H1 (cell line): ENCODE data around the gene FHL5. TPM values are rescaled to one million over a fixed set of nuclear protein-coding genes. Genes with fewer than 3 reads are reported as not detected.

Experiments used
- CTCF ChIA-PET: fragments of 300-600 bp; sonication (Branson Sonifier 250); formaldehyde crosslinking; loops from one replicate; lab custom pipeline; 2021; ENCODE audit not compliant: partially characterized antibody; lab: Charles Lee
- POLR2A ChIA-PET: fragments of 300-600 bp; sonication (Branson Sonifier 250); formaldehyde crosslinking; loops from one replicate; lab custom pipeline; 2021; ENCODE audit warnings: inconsistent platforms; ENCODE audit not compliant: partially characterized antibody; lab: Charles Lee
- DNase-seq, 2 experiments: peaks; one replicate each; pipeline versions ENCODE4 v3.0.0 to v3.0.0-alpha.2; 2010 to 2022; ENCODE audit warnings: low spot score in 2 of 2, low read depth in 1 of 2, mixed read lengths in 1 of 2
- FAIRE-seq: peaks from 2 replicates; lab custom pipeline; 2011; peaks lifted over from hg19 to GRCh38; lab: Jason Lieb, UNC
- H2AFZ ChIP-seq: 2 replicates; pipeline ENCODE4 v1.8.1; 2012; ENCODE audit warnings: low read length, inconsistent platforms
- H2AK5ac ChIP-seq: 2 replicates; pipeline ENCODE4 v1.6.1; 2013; ENCODE audit warnings: low read depth, low read length
- H2BK120ac ChIP-seq: replicated peaks from 2 replicates; pipeline ENCODE3; 2013; ENCODE audit warnings: low read depth, low read length, inconsistent platforms
- H2BK12ac ChIP-seq: 2 replicates; pipeline ENCODE4 v1.6.1; 2013; ENCODE audit warnings: low read depth, low read length
- H2BK15ac ChIP-seq: 2 replicates; pipeline ENCODE4 v1.6.1; 2013; ENCODE audit warnings: low read length
- H2BK20ac ChIP-seq: 2 replicates; pipeline ENCODE4 v1.6.1; 2013; ENCODE audit warnings: low read length
- H2BK5ac ChIP-seq: 2 replicates; pipeline ENCODE4 v1.6.1; 2013; ENCODE audit warnings: low read depth, low read length
- H3K14ac ChIP-seq: 2 replicates; pipeline ENCODE4 v1.6.1; 2013; ENCODE audit warnings: inconsistent platforms; ENCODE audit not compliant: insufficient read length
- H3K18ac ChIP-seq: 2 replicates; pipeline ENCODE4 v1.6.1; 2013; ENCODE audit warnings: low read length; ENCODE audit errors: extremely low read depth
- H3K23ac ChIP-seq: 2 replicates; pipeline ENCODE4 v1.6.1; 2013; ENCODE audit warnings: inconsistent platforms; ENCODE audit not compliant: insufficient read length
- H3K23me2 ChIP-seq: 2 replicates; pipeline ENCODE4 v1.6.1; 2013; ENCODE audit warnings: low read depth, low read length
- H3K27ac ChIP-seq: 2 replicates; pipeline ENCODE4 v1.6.1; 2011; ENCODE audit warnings: low read depth, low read length, inconsistent platforms
- H3K27me3 ChIP-seq, 4 experiments: replicated peaks in 1 of 4; 1 replicate in 1 of 4; 2 replicates in 3 of 4; pipeline versions ENCODE4 v1.6.1 to v1.8.1; 2011 to 2013; ENCODE audit warnings: low read length in 3 of 4, mild to moderate bottlenecking in 3 of 4, inconsistent platforms in 2 of 4, mixed read lengths in 2 of 4, moderate library complexity in 1 of 4; ENCODE audit not compliant: control insufficient read depth in 3 of 4, insufficient read depth in 3 of 4; ENCODE audit errors: extremely low read depth in 1 of 4
- H3K36me3 ChIP-seq, 4 experiments: 2 replicates each; pipeline versions ENCODE4 v1.6.1 to v1.8.1; 2011 to 2013; ENCODE audit warnings: mild to moderate bottlenecking in 4 of 4, low read length in 3 of 4, moderate library complexity in 2 of 4, control low read depth in 1 of 4, inconsistent platforms in 1 of 4; ENCODE audit not compliant: insufficient read depth in 4 of 4, control insufficient read depth in 2 of 4
- H3K4ac ChIP-seq: replicated peaks from 2 replicates; pipeline ENCODE3; 2013; ENCODE audit warnings: low read length, low read depth, mixed read lengths, inconsistent platforms; ENCODE audit not compliant: insufficient read length
- H3K4me1 ChIP-seq, 4 experiments: replicated peaks in 1 of 4; 1 replicate in 1 of 4; 2 replicates in 3 of 4; pipeline versions ENCODE4 v1.6.1 to v1.8.1; 2011 to 2013; ENCODE audit warnings: low read length in 3 of 4, inconsistent platforms in 2 of 4, mixed read lengths in 1 of 4; ENCODE audit not compliant: insufficient read depth in 4 of 4, control insufficient read depth in 3 of 4
- H3K4me2 ChIP-seq, 2 experiments: 2 replicates each; pipeline versions ENCODE4 v1.6.1 to v1.8.1; 2011 to 2013; ENCODE audit warnings: low read depth in 2 of 2, low read length in 2 of 2, control low read depth in 1 of 2, inconsistent platforms in 1 of 2, mild to moderate bottlenecking in 1 of 2; ENCODE audit not compliant: insufficient read depth in 1 of 2
- H3K4me3 ChIP-seq, 4 experiments: fragments of 200-600, 300-600 bp in 1 of 4; sonication (generic), shearing (Covaris generic), sonication (Bioruptor Twin) in 1 of 4; 2 replicates each; pipeline versions ENCODE4 v1.5.1 to v1.8.1; 2011 to 2016; ENCODE audit warnings: low read length in 4 of 4, low read depth in 3 of 4, control low read depth in 2 of 4, inconsistent platforms in 2 of 4, mild to moderate bottlenecking in 2 of 4, mixed read lengths in 1 of 4, moderate library complexity in 1 of 4; ENCODE audit not compliant: insufficient read depth in 2 of 4; ENCODE audit errors: extremely low read depth in 1 of 4
- H3K56ac ChIP-seq: replicated peaks from 2 replicates; pipeline ENCODE3; 2013; ENCODE audit warnings: low read depth, mild to moderate bottlenecking, mixed read lengths, low read length, inconsistent platforms; ENCODE audit not compliant: insufficient read length
- H3K79me1 ChIP-seq: 2 replicates; pipeline ENCODE4 v1.6.1; 2013; ENCODE audit warnings: low read depth, low read length, control low read depth
- H3K79me2 ChIP-seq, 2 experiments: 2 replicates each; pipeline versions ENCODE4 v1.6.1 to v1.8.1; 2012 to 2013; ENCODE audit warnings: low read length in 2 of 2, mild to moderate bottlenecking in 2 of 2, inconsistent platforms in 1 of 2; ENCODE audit not compliant: insufficient read depth in 2 of 2, control insufficient read depth in 1 of 2
- H3K9ac ChIP-seq, 4 experiments: replicated peaks in 1 of 4; 1 replicate in 1 of 4; 2 replicates in 3 of 4; pipeline versions ENCODE4 v1.6.1 to v1.8.1; 2011 to 2013; ENCODE audit warnings: low read depth in 3 of 4, low read length in 3 of 4, control low read depth in 2 of 4, mild to moderate bottlenecking in 2 of 4, moderate library complexity in 2 of 4, inconsistent platforms in 1 of 4; ENCODE audit errors: extremely low read depth in 1 of 4
- H3K9me3 ChIP-seq, 2 experiments: 2 replicates each; pipeline versions ENCODE4 v1.6.1 to v1.8.1; 2012 to 2013; ENCODE audit warnings: mild to moderate bottlenecking in 2 of 2, moderate library complexity in 2 of 2, control low read depth in 1 of 2, inconsistent platforms in 1 of 2, low read depth in 1 of 2, low read length in 1 of 2, mixed read lengths in 1 of 2; ENCODE audit not compliant: insufficient read depth in 2 of 2
- H4K20me1 ChIP-seq, 2 experiments: replicated peaks in 1 of 2; 2 replicates each; pipeline versions ENCODE3 to v1.8.1; 2011 to 2013; ENCODE audit warnings: inconsistent platforms in 2 of 2, low read length in 2 of 2, mild to moderate bottlenecking in 1 of 2; ENCODE audit not compliant: insufficient read depth in 2 of 2, control insufficient read depth in 1 of 2
- H4K5ac ChIP-seq: 2 replicates; pipeline ENCODE4 v1.6.1; 2013; ENCODE audit warnings: low read length, low read depth, mixed read lengths, inconsistent platforms; ENCODE audit not compliant: insufficient read length
- H4K8ac ChIP-seq: 2 replicates; pipeline ENCODE4 v1.8.0; 2013; ENCODE audit warnings: mild to moderate bottlenecking, moderate library complexity, low read length, inconsistent platforms; ENCODE audit not compliant: insufficient read depth; ENCODE audit errors: extremely low read depth
- H4K91ac ChIP-seq: replicated peaks from 2 replicates; pipeline ENCODE3; 2013; ENCODE audit warnings: low read length, mixed read lengths, inconsistent platforms; ENCODE audit not compliant: insufficient read length
- ATF2 ChIP-seq: IDR thresholded peaks from 2 replicates; pipeline ENCODE4 v1.6.1; 2012; ENCODE audit warnings: low read length, inconsistent platforms
- ATF3 ChIP-seq: IDR thresholded peaks from 2 replicates; pipeline ENCODE4 v1.6.1; 2011; ENCODE audit warnings: low read depth, mild to moderate bottlenecking, low read length; ENCODE audit not compliant: insufficient read depth
- BRCA1 ChIP-seq: IDR thresholded peaks from 2 replicates; pipeline ENCODE4 v1.6.1; 2012; ENCODE audit warnings: low read depth, low read length, improper control_type of control experiment
- E2F6 ChIP-seq: IDR thresholded peaks from 2 replicates; pipeline ENCODE4 v1.6.1; 2012; ENCODE audit warnings: inconsistent platforms
- EZH2 ChIP-seq: fragments of 200-600 bp; sonication (generic); IDR thresholded peaks from 2 replicates; pipeline ENCODE4 v1.7.1; 2012; ENCODE audit warnings: low read depth, mild to moderate bottlenecking, moderate library complexity, low read length, inconsistent platforms; ENCODE audit not compliant: severe bottlenecking
- GABPA ChIP-seq: IDR thresholded peaks from 2 replicates; pipeline ENCODE4 v1.6.1; 2011; ENCODE audit warnings: mild to moderate bottlenecking, low read length, moderate library complexity, borderline replicate concordance; ENCODE audit not compliant: insufficient read depth
- JUND ChIP-seq: IDR thresholded peaks from 2 replicates; pipeline ENCODE4 v1.6.1; 2011; ENCODE audit warnings: mild to moderate bottlenecking, improper control_type of control experiment, low read length
- KDM5A ChIP-seq: fragments of 200-600 bp; IDR thresholded peaks from 2 replicates; pipeline ENCODE4 v1.7.1; 2012; ENCODE audit warnings: mild to moderate bottlenecking, low read length, inconsistent platforms, mixed read lengths
- MAX ChIP-seq: IDR thresholded peaks from 2 replicates; pipeline ENCODE4 v1.6.1; 2012; ENCODE audit warnings: inconsistent platforms
- NANOG ChIP-seq: IDR thresholded peaks from 2 replicates; pipeline ENCODE4 v1.6.1; 2011; ENCODE audit warnings: low read length, low read depth, mild to moderate bottlenecking, inconsistent platforms; ENCODE audit not compliant: insufficient read depth, poor library complexity, severe bottlenecking
- SP4 ChIP-seq: IDR thresholded peaks from 2 replicates; pipeline ENCODE4 v1.6.1; 2012; ENCODE audit warnings: low read length, inconsistent platforms
- TCF12 ChIP-seq: IDR thresholded peaks from 2 replicates; pipeline ENCODE4 v1.6.1; 2011; ENCODE audit warnings: low read depth, mild to moderate bottlenecking, low read length
- WGBS, 2 experiments: shearing (Covaris generic) in 1 of 2; methylation state at CpG; one replicate each; pipeline versions ENCODE4 v1.1.6 to v1.1.7; 2013 to 2015; ENCODE audit warnings: low lambda C conversion rate in 2 of 2, mixed read lengths in 2 of 2, inconsistent platforms in 1 of 2, low coverage in 1 of 2, missing lambda C conversion rate in 1 of 2; ENCODE audit not compliant: insufficient replicate concordance in 2 of 2, insufficient coverage in 1 of 2, insufficient read length in 1 of 2; ENCODE audit errors: extremely low coverage in 1 of 2, missing lambda C conversion rate in 1 of 2; 5-methylcytosine and 5-hydroxymethylcytosine counted together
- polyA plus RNA-seq, 7 experiments: library from polyadenylated mRNA; depleted of rRNA in 3 of 7; stranded (reverse) in 5 of 7; unstranded in 2 of 7; fragments of >200 nt in 5 of 7; fragments of 200-250 nt in 2 of 7; gene quantifications; 1 replicate in 5 of 7; 2 replicates in 1 of 7; 4 replicates in 1 of 7; pipeline versions ENCODE4 v1.2.1 to v1.2.3, GENCODE V29; 2011 to 2013; ENCODE audit warnings: missing spikeins in 2 of 7, mixed read lengths in 2 of 7
- total RNA-seq: library from RNA; stranded (reverse); fragmentation: NEBNext Ultra II Directional; extraction: Animal tissue kit (Norgen Biotek cat#: 25700); gene quantifications from 2 replicates; pipeline ENCODE4 v1.2.1, GENCODE V29; 2021

Gene FHL5
- total and polyA plus RNA-seq, 2 of the 8 experiments (the other 6 are each of a cell fraction or from before 2014, with no cell fraction given): not detected

GRCh38 chr6:96620851-96621250, 57.9 kb downstream of the FHL5 start:
- Histone ChIP-seq H3K4me3 (no peak overlapping the region), H4K5ac (no peak overlapping the region), H3K14ac (no peak overlapping the region), H3K36me3 (no peaks in the 10 kb centered on the region), H3K4ac (no peak overlapping the region), H2AK5ac (no peak overlapping the region), H2BK20ac (no peak overlapping the region), H3K4me1 (no peaks in the 10 kb centered on the region), H3K79me2 (no peaks in the 10 kb centered on the region), H3K9ac (no peak overlapping the region), H4K91ac (no peak overlapping the region), H2AFZ (no peak overlapping the region), H2BK120ac (no peak overlapping the region), H2BK5ac (no peak overlapping the region), H3K79me1 (no peaks in the 10 kb centered on the region), H4K8ac (no peak overlapping the region), H3K18ac (no peak overlapping the region), H2BK15ac (no peak overlapping the region), H3K23ac (no peak overlapping the region), H3K4me2 (no peak overlapping the region), H3K9me3 (no peaks in the 10 kb centered on the region), H3K27me3 (no peaks in the 10 kb centered on the region), H3K23me2 (no peaks in the 10 kb centered on the region), H2BK12ac (no peak overlapping the region), H3K27ac (no peak overlapping the region), H4K20me1 (no peaks in the 10 kb centered on the region), H3K56ac (no peak overlapping the region)
- 94% methylated on average over 6 of the region's 6 CpGs; no CpG with 5 or more reads in 1 of the 2 experiments for WGBS, 2 experiments
- ChIA-PET CTCF (no interaction called here), POLR2A (no interaction called here)
- DNase-seq: no peak
- no peak for FAIRE-seq
- TF ChIP-seq MAX (no peak), TCF12 (no peak), ATF2 (no peak), BRCA1 (no peak), ATF3 (no peak), EZH2 (no peak), KDM5A (no peak), E2F6 (no peak), NANOG (no peak), GABPA (no peak), JUND (no peak), SP4 (no peak)
